Activated CD8-positive, alpha-beta memory T cell treated with anti-CD3 and anti-CD28 coated beads for 48 hours (primary cell): ENCODE measurements around the gene GALNT2.

Experiments
- DNase-seq, 3 experiments: peaks; one replicate each; pipeline ENCODE4 v3.0.0-alpha.2; 2020; ENCODE audit warnings: low read depth in 2 of 3, low spot score in 2 of 3

Gene GALNT2

GRCh38 chr1:230127105-230128054 lies 60.3 kb downstream of the GALNT2 start:
- DNase-seq = no peak

- DNase-seq = no peak
These were observed 61.7 kb downstream of the GALNT2 start for GRCh38 chr1:230128569-230129285.

- no peak for DNase-seq
These were observed 62.3 kb downstream of the GALNT2 start for GRCh38 chr1:230129341-230129740.

- no peak for DNase-seq
These were observed 63.3 kb downstream of the GALNT2 start for GRCh38 chr1:230130172-230130944.

GRCh38 chr1:230131457-230131856 lies 64.4 kb downstream of the GALNT2 start:
- DNase-seq = no peak

GRCh38 chr1:230132758-230133157 lies 65.7 kb downstream of the GALNT2 start:
- no peak for DNase-seq

- no peak for DNase-seq
These were observed 68.7 kb downstream of the GALNT2 start for GRCh38 chr1:230135726-230136125.

GRCh38 chr1:230136453-230137336 lies 69.7 kb downstream of the GALNT2 start:
- no peak for DNase-seq

- DNase-seq = no peak
These were observed 70.3 kb downstream of the GALNT2 start for GRCh38 chr1:230137337-230137815.

- no peak for DNase-seq
These were observed 71.7 kb downstream of the GALNT2 start for GRCh38 chr1:230138561-230139239.

GRCh38 chr1:230139315-230139714 lies 72.3 kb downstream of the GALNT2 start:
- DNase-seq = no peak

GRCh38 chr1:230139741-230140140 lies 72.7 kb downstream of the GALNT2 start:
- DNase-seq = no peak

- no peak for DNase-seq
These were observed 73.4 kb downstream of the GALNT2 start for GRCh38 chr1:230140221-230141020.

- DNase-seq = no peak
These were observed 74.1 kb downstream of the GALNT2 start for GRCh38 chr1:230141021-230141648.

- no peak for DNase-seq
These were observed 75.0 kb downstream of the GALNT2 start for GRCh38 chr1:230141797-230142607.

- DNase-seq = no peak
These were observed 75.7 kb downstream of the GALNT2 start for GRCh38 chr1:230142608-230143210.

GRCh38 chr1:230143534-230143933 lies 76.5 kb downstream of the GALNT2 start:
- DNase-seq = no peak
